Measurements from ENCODE around the gene AXIN2. TPM values are rescaled to one million over a fixed set of nuclear protein-coding genes. Genes with fewer than 3 reads are reported as not detected.

AXIN2 gene
- total RNA-seq, 4 donors from 2014 or later, result 15.3 to 23.7 (median 20.5) TPM

- WGBS, 2 donors, result 89 to 94% methylated on average over 4 of the region's 4 CpGs
- no peak overlapping the region for H3K27ac ChIP-seq
- H3K4me1 ChIP-seq, result peaks cover 0 to 52% (median 13%) of the 10 kb centered on the region in 4 donors
Measured at GRCh38 chr17:65550758-65551157, 10.7 kb downstream of the AXIN2 start.

GRCh38 chr17:65550075-65550662 is 11.3 kb downstream of the AXIN2 start:
- H3K4me1 ChIP-seq, result peaks cover 0 to 56% (median 13%) of the 10 kb centered on the region in 4 donors
- TF ChIP-seq POLR2A (IDR thresholded peaks at IDR 0.05) (no peak), CTCF (IDR thresholded peaks at IDR 0.05) (no peak), EP300 (IDR thresholded peaks at IDR 0.05) (no peak)
- H3K36me3 ChIP-seq, result peaks cover 0 to 16% (median 0%) of the 10 kb centered on the region in 3 donors
- H3K27me3 ChIP-seq, result no peaks in the 10 kb centered on the region
- no peak overlapping the region for H3K27ac ChIP-seq
- no peaks in the 10 kb centered on the region for H3K9me3 ChIP-seq
- WGBS, 2 donors, result 62 to 67% methylated on average over 9 of the region's 9 CpGs
- no peak for DNase-seq (ENCODE audit: low spot score in 2 of 2)
- no peak overlapping the region for H3K4me3 ChIP-seq

More at GRCh38 chr17:65550758-65551157, 10.7 kb downstream of the AXIN2 start:
- H3K4me3 ChIP-seq, result no peak overlapping the region
- peaks cover 0 to 16% (median 0%) of the 10 kb centered on the region in 3 donors for H3K36me3 ChIP-seq
- no peaks in the 10 kb centered on the region for H3K9me3 ChIP-seq
- TF ChIP-seq EP300 (IDR thresholded peaks at IDR 0.05) (no peak), POLR2A (IDR thresholded peaks at IDR 0.05) (no peak), CTCF (IDR thresholded peaks at IDR 0.05) (no peak)
- no peak for DNase-seq (ENCODE audit: low spot score in 2 of 2)
- H3K27me3 ChIP-seq, result no peaks in the 10 kb centered on the region

- TF ChIP-seq CTCF (IDR thresholded peaks at IDR 0.05) (no peak), EP300 (IDR thresholded peaks at IDR 0.05) (no peak), POLR2A (IDR thresholded peaks at IDR 0.05) (no peak)
- no peak overlapping the region for H3K4me3 ChIP-seq
- DNase-seq (ENCODE audit: low spot score in 2 of 2), result no peak
- H3K4me1 ChIP-seq, result peaks cover 0 to 56% (median 7%) of the 10 kb centered on the region in 4 donors
- no peaks in the 10 kb centered on the region for H3K27me3 ChIP-seq
- H3K27ac ChIP-seq, result no peak overlapping the region
- no peaks in the 10 kb centered on the region for H3K9me3 ChIP-seq
- 86 to 93% methylated on average over 6 of the region's 6 CpGs for WGBS, 2 donors
- H3K36me3 ChIP-seq, result peaks cover 0 to 16% (median 0%) of the 10 kb centered on the region in 3 donors
Measured at GRCh38 chr17:65548269-65548969, 13.0 kb downstream of the AXIN2 start.

- no peak for DNase-seq (ENCODE audit: low spot score in 2 of 2)
- WGBS, 2 donors, result 54 to 57% methylated on average over 5 of the region's 5 CpGs
- H3K4me1 ChIP-seq, result peaks cover 0 to 51% (median 6%) of the 10 kb centered on the region in 4 donors
Measured at GRCh38 chr17:65547253-65547670, 14.2 kb downstream of the AXIN2 start.

More at GRCh38 chr17:65547253-65547670, 14.2 kb downstream of the AXIN2 start:
- H3K27me3 ChIP-seq, result no peaks in the 10 kb centered on the region
- no peak overlapping the region for H3K4me3 ChIP-seq
- peaks cover 0 to 16% (median 0%) of the 10 kb centered on the region in 3 donors for H3K36me3 ChIP-seq
- no peaks in the 10 kb centered on the region for H3K9me3 ChIP-seq
- no peak for TF ChIP-seq CTCF (IDR thresholded peaks at IDR 0.05)
- TF ChIP-seq POLR2A (IDR thresholded peaks at IDR 0.05), result no peak
- peak in 1 of 2 donors; percentile 13 for TF ChIP-seq EP300 (IDR thresholded peaks at IDR 0.05)
- H3K27ac ChIP-seq, result peak overlapping the region in 1 of 4 donors; percentile 30

Data from tibial nerve (tissue), 4 donors.